GM19324 (cell line): ENCODE data around the gene CFAP251.
"Not testable (repeated sequence)": the region's sequence is repeated elsewhere in the genome, so short reads cannot be mapped to it uniquely, and the experiment has no call there.

ENCODE experiments used
- ATAC-seq: cut with Tn5 transposase; IDR thresholded peaks from one replicate; pipeline ENCODE4 v1.9.1; 2021; ENCODE audit warnings: mild to moderate bottlenecking, moderate library complexity; ENCODE audit not compliant: unreplicated experiment, low FRiP score

CFAP251 gene

GRCh38 chr12:121968876-121969275, 50.5 kb downstream of the CFAP251 start:
- ATAC-seq: no peak

- ATAC-seq: no peak
Measured at GRCh38 chr12:121969726-121970125, 51.3 kb downstream of the CFAP251 start.

- no peak for ATAC-seq
Measured at GRCh38 chr12:121970581-121971300, 52.3 kb downstream of the CFAP251 start.

- no peak for ATAC-seq
Measured at GRCh38 chr12:121974026-121974985, 55.9 kb downstream of the CFAP251 start.

- no peak for ATAC-seq
Measured at GRCh38 chr12:121975021-121975420, 56.6 kb downstream of the CFAP251 start.

GRCh38 chr12:121976950-121977349, 58.6 kb downstream of the CFAP251 start:
- ATAC-seq: no peak

- ATAC-seq: no peak
Measured at GRCh38 chr12:121980191-121980891, 61.9 kb downstream of the CFAP251 start.

GRCh38 chr12:121980892-121981272, 62.5 kb downstream of the CFAP251 start:
- no peak for ATAC-seq

- no peak for ATAC-seq
Measured at GRCh38 chr12:121981456-121981855, 63.1 kb downstream of the CFAP251 start.

GRCh38 chr12:121982950-121983349, 64.6 kb downstream of the CFAP251 start:
- no peak for ATAC-seq

GRCh38 chr12:121983536-121984210, 65.3 kb downstream of the CFAP251 start:
- no peak for ATAC-seq

GRCh38 chr12:121986489-121987245, 68.3 kb downstream of the CFAP251 start:
- no peak for ATAC-seq

- ATAC-seq: not testable (repeated sequence)
Measured at GRCh38 chr12:121988519-121988918, 70.1 kb downstream of the CFAP251 start.

- no peak for ATAC-seq
Measured at GRCh38 chr12:121989276-121990113, 71.1 kb downstream of the CFAP251 start.

- no peak for ATAC-seq
Measured at GRCh38 chr12:121990114-121990647, 71.8 kb downstream of the CFAP251 start.

- ATAC-seq: no peak
Measured at GRCh38 chr12:121990692-121991603, 72.6 kb downstream of the CFAP251 start.

GRCh38 chr12:121992059-121992879, 73.9 kb downstream of the CFAP251 start:
- ATAC-seq: peak; percentile 42
